A673 (cell line): ENCODE measurements around the gene CMIP.

Experiments
- EZH2 ChIP-seq: fragments of 200-600 bp; sonication (generic); IDR thresholded peaks from 2 replicates; pipeline ENCODE4 v1.6.1; 2017; ENCODE audit warnings: borderline replicate concordance, low read depth, mild to moderate bottlenecking, mixed read lengths, antibody characterized with exemption, low read length; ENCODE audit not compliant: poor library complexity, severe bottlenecking
- TF ChIP-seq, protein P1 (sequence below): fragments of 300-800, 200-600 bp; sonication (generic); conservative IDR thresholded peaks from 2 replicates; pipeline ENCODE4 v1.5.1; 2017; ENCODE audit warnings: low read depth, mild to moderate bottlenecking, antibody characterized with exemption, low read length, moderate library complexity, mixed read lengths

- TF ChIP-seq, protein P1, sequence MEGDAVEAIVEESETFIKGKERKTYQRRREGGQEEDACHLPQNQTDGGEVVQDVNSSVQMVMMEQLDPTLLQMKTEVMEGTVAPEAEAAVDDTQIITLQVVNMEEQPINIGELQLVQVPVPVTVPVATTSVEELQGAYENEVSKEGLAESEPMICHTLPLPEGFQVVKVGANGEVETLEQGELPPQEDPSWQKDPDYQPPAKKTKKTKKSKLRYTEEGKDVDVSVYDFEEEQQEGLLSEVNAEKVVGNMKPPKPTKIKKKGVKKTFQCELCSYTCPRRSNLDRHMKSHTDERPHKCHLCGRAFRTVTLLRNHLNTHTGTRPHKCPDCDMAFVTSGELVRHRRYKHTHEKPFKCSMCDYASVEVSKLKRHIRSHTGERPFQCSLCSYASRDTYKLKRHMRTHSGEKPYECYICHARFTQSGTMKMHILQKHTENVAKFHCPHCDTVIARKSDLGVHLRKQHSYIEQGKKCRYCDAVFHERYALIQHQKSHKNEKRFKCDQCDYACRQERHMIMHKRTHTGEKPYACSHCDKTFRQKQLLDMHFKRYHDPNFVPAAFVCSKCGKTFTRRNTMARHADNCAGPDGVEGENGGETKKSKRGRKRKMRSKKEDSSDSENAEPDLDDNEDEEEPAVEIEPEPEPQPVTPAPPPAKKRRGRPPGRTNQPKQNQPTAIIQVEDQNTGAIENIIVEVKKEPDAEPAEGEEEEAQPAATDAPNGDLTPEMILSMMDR = no peak
- TF ChIP-seq EZH2 = no peak
Observed at GRCh38 chr16:81627024-81627423, 182.4 kb downstream of the CMIP start.
